GM18498 (cell line): ENCODE data around the gene DLG2.

Experiments
- ATAC-seq: cut with Tn5 transposase; IDR thresholded peaks from one replicate; pipeline ENCODE4 v1.9.1; 2021; ENCODE audit warnings: mild to moderate bottlenecking, moderate library complexity; ENCODE audit not compliant: unreplicated experiment

Gene DLG2

DNA sequence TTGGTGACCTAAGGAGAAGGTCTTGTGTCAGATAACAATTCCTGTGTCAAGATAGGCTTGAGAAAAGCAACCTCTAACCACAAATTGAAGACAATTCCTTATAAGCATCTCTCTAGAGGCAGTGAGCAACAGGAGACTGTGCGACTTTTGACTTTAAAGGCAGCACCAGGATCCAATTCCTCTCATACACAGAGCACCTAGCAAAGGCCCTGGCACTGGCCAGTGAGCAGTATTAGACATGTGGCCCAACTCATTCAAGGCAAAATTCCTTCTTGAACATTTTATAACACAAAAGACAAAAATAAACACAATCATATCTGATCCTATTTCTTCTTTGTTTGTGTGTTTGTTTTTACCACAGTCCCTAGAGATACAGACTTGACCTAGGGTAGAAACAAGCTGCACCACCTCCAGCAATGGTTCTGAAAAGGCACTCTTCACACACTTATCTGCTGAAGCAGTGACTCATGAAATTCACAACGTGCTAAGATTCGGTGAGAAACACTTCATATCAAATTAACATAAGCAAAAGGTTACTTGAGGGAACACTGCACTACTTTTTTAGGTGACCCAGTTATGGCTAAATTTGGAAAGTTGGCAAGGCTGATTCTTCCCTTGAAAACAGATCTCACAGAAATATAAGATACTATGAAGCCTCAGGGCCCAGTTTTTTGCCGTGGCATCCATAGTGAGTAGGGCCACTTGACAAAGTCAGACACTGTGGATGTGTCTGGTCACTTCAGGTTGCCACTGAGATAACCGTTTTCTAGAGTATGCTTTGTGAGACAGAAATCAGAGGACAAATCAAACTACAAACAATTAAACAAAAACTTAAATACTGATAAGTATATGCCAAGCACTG lies 1018.9 kb downstream of the DLG2 start:
- ATAC-seq, result no peak

DNA sequence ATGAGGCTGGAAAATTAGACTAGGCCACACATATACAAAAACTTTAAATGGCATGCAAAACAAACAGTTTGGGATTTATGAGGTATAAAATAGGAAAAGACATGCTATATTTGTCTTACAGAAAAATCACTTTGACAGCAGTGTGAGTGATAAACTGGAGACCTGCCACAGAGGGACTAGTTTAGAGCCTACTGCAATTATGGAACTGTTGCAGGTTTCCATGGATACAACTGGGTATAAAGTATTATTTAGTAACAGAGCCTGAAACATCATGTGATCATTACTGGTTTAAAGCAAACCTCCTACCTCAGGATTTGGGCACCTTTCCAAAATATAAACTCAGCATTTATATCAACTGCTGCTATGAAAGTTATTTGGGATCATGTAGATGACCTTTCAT lies 1032.5 kb downstream of the DLG2 start:
- ATAC-seq, result no peak

GRCh38 chr11:84590106-84590505 lies 1037.0 kb downstream of the DLG2 start:
- no peak for ATAC-seq

GRCh38 chr11:84588131-84588829 lies 1038.9 kb downstream of the DLG2 start:
- ATAC-seq, result no peak

- no peak for ATAC-seq
Measured at GRCh38 chr11:84583106-84583505, 1044.0 kb downstream of the DLG2 start.

DNA sequence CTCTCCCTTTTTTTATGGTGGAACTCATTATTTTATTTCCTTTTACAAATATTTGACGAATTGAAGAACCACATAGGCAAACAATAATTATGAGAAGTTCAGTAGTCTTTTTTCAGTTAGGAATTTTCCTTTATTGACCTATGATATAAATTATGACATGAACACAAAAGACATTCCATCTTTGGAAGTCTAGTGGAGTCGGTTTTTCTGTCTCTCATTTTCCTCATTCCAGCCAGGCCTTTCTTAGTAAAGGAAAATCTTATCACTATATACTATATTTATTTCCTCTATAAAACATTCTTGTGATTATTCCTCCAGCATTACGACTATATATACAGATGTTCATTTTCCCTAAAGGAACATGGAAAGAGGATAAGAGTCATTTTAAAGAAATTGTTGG lies 1046.1 kb downstream of the DLG2 start:
- ATAC-seq, result no peak

- ATAC-seq, result no peak
Measured at GRCh38 chr11:84580428-84580827, 1046.7 kb downstream of the DLG2 start.

- no peak for ATAC-seq
Measured at GRCh38 chr11:84573868-84574267, 1053.3 kb downstream of the DLG2 start.

DNA sequence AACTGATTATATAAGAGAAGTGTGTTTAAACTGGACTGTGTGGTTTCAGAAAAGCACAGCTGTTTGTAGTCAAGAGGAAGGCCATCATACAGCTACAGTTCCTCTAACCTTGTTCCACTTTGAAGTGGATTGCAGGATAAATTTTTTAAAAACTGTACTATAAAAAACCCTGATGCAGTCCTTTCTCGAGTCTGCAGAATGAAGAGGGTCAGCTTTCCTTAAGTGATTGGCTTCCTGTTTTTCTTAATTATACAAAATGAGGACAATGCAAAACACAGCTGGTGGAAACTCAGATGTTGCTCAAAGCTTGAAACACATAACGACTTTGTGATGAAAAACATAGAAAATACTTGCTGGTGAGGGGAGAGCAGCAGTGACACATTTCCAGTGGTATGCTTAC lies 1060.5 kb downstream of the DLG2 start:
- ATAC-seq, result no peak

GRCh38 chr11:84564867-84565184 lies 1062.3 kb downstream of the DLG2 start:
- no peak for ATAC-seq

- ATAC-seq, result peak; percentile 91
Measured at GRCh38 chr11:84564180-84564866, 1062.8 kb downstream of the DLG2 start.

- no peak for ATAC-seq
Measured at GRCh38 chr11:84563356-84563755, 1063.8 kb downstream of the DLG2 start.

GRCh38 chr11:84560206-84560605 lies 1066.9 kb downstream of the DLG2 start:
- no peak for ATAC-seq

DNA sequence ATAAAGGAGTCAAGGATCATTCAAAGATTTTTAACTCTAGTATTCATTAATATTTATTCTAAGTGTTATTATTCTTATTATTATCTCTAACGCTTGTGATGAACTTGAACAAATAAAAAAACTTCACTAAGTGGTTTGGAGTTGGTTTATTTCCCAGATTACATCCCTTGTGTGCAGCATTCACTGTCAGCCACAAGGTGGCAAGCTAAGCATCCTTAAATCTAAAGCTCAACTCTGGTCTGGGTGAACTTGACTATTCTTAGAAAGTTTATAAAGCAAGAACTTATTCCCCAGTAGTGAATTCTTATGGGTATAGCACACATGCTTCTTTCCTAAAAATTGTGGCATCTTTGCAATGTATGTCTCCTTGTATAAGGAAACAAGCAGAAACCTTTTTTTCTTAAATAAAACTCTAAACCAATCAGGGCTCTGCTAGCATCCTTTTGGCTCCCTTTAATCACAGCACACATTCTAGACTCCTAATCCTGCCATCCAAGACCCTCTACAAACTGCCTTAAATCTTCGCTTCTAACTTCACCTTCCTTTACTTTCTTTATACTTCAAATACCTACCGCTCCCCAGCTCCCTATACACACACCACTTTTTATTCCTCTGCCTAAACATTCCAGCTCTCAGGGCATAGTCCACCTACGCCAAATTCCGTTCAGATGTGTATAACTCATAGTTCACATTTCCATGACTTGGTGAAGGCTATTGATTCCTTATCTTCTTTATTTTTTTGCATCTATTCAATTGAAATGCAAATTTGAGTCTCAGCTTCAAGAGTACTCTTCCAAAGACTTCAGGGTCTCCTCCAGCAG lies 1068.8 kb downstream of the DLG2 start:
- peak; percentile 95 for ATAC-seq

DNA sequence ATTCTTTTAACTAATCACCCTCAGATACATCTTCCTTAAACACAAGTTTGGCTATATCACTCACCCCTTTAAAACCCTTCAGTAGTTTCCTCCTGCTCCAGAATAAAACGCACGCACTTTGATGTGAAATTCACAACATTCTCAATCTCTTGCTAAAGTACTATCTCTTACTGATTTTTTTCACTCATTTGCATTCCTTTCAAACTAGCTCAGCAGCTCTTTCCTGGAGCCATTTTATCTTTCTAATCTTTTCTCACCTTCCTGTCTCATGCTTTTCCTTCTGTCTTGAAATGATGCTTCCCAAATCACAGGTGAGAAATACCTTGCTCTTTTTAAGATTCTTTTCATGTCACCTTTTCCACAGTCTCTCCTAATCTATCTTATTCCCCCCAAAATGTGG lies 1074.4 kb downstream of the DLG2 start:
- ATAC-seq, result no peak

GRCh38 chr11:84549217-84549616 lies 1077.9 kb downstream of the DLG2 start:
- ATAC-seq, result peak; percentile 84

DNA sequence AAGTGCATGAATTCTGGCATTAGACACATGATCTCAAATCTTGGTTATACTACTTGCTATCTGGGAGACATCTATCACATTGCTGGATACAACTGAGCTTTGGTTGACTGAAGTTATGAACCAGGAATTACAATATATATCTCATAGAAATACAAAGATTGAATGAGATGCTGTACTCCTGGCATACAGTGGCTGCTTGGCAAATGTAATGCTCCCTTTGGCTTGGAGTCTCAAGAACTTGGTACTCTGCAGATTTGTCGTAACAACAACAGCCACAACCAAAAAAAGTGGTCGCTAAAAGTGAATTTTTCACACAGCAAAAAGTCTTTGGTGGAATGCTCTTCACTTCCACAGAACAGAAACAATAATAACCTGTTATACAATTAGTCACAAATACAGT lies 1082.6 kb downstream of the DLG2 start:
- ATAC-seq, result no peak

DNA sequence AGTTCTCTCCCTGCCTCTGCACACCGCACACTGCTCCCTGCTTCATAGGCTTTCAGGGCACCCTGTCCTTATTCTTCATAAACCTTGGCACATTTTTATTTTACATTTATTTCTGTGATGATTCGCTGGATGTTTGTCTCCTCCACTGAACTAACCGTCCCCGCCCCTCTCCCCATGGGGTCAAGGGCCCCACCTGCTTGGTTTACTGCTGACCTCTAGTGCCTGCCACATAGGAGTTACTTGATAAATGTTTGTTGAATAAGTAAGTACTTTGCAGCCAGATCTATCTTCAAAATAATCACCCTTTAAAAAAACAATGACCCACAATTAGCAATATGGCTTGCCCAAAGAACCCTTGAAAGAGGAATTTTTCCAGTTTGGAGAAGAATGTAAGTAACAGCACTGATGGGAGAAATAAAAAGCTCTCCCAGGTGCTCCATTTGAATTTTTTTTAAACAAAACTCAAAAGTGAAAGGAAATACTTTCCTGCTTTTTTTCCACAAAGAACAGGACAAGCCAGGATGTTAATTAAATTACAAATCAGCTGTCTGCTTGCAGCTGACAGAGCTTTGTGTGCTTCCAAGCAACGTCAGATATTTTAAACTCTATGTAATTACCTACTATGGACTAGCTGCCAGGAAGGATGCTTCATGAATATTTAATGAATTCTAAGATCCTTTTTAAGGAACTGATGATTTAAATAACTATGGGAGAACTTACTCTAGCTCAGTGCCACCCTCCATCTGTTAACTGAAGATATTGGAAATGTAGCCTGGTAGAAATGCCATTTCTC lies 1083.6 kb downstream of the DLG2 start:
- no peak for ATAC-seq

DNA sequence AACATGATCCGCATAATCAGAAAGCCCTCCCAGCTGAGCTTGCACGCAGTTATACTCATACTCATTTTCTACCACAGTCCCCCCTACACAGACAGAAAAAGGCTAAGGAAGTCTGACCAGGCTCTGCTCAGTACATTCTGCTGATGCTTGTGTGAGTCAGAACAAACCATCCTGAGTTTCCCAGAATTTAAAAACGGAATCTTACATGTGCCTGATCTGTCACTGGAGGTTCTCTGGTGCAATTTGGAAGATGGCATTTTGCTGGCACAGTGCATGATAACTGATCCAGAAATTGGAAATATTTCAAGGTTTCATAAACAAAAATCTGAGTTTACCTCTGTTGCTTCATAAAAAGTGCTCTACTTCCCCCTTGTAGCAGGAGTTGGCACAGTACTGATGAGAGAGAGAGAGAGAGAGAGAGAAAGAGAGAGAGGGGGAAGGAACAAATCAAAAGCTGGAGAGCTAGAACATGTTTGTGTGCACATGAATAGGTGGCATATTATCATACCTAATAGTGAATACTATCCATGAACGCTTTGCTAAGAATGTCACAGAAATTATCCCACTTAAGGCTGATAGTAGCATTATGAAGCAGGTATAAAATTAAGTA lies 1085.3 kb downstream of the DLG2 start:
- ATAC-seq, result no peak

DNA sequence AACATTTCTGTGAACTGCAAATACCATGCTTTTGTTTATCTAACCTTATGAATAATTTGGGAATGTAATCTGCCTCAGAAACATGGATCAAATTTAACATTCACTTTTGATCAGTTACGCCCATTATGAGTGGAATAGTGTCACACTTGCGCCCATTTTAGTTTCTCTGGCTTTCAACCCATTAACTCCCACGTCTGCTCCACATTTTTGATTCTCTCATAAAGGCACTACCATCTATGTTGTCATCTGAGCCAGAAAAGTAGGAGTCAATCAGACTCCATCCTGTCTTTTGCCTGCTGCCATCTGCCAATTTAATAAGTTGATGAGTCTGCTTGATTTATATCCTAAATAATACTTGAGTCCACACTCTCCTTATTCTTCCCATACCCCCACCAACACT lies 1090.7 kb downstream of the DLG2 start:
- no peak for ATAC-seq
